Smooth muscle cell (in vitro differentiated cells): Measurements from ENCODE around the gene MEGF6. TPM values are rescaled to one million over a fixed set of nuclear protein-coding genes. Genes with fewer than 3 reads are reported as not detected.

ENCODE experiments used
- DNase-seq: peaks from one replicate; lab custom pipeline; 2025; ENCODE audit not compliant: unreplicated experiment; lab: John Stamatoyannopoulos, UW
- H2AFZ ChIP-seq: fragments of 200-600 bp; sonication (generic); 2 replicates; pipeline ENCODE4 v1.6.0; 2016; ENCODE audit warnings: antibody characterized with exemption, low read depth, mild to moderate bottlenecking
- H3F3A ChIP-seq: fragments of 200-600 bp; sonication (generic); 2 replicates; pipeline ENCODE4 v1.6.0; 2017; ENCODE audit warnings: antibody characterized with exemption, low read depth
- H3K27ac ChIP-seq: fragments of 200-600 bp; sonication (generic); 2 replicates; pipeline ENCODE4 v1.5.1; 2016; ENCODE audit warnings: low read depth, mild to moderate bottlenecking
- H3K27me3 ChIP-seq: fragments of 200-600 bp; sonication (generic); 2 replicates; pipeline ENCODE4 v1.6.1; 2016; ENCODE audit warnings: low read depth, mild to moderate bottlenecking
- H3K36me3 ChIP-seq: fragments of 200-600 bp; sonication (generic); 2 replicates; pipeline ENCODE4 v1.5.1; 2016; ENCODE audit warnings: low read depth
- H3K4me1 ChIP-seq: fragments of 200-600 bp; sonication (generic); 2 replicates; pipeline ENCODE4 v1.5.1; 2016; ENCODE audit warnings: low read depth
- H3K4me2 ChIP-seq: fragments of 200-600 bp; sonication (generic); 2 replicates; pipeline ENCODE4 v1.6.0; 2016; ENCODE audit warnings: mild to moderate bottlenecking
- H3K4me3 ChIP-seq: fragments of 200-600 bp; sonication (generic); 2 replicates; pipeline ENCODE4 v1.5.1; 2016; ENCODE audit warnings: mild to moderate bottlenecking
- H3K79me2 ChIP-seq: fragments of 200-600 bp; sonication (generic); 2 replicates; pipeline ENCODE4 v1.6.0; 2016; ENCODE audit warnings: low read depth, mild to moderate bottlenecking
- H3K9ac ChIP-seq: fragments of 200-600 bp; sonication (generic); 2 replicates; pipeline ENCODE4 v1.6.0; 2016; ENCODE audit warnings: low read depth
- H3K9me3 ChIP-seq: fragments of 200-600 bp; sonication (generic); replicated peaks from 2 replicates; pipeline ENCODE4 v1.5.1; 2016; ENCODE audit warnings: low read depth
- H4K20me1 ChIP-seq: fragments of 200-600 bp; sonication (generic); 2 replicates; pipeline ENCODE4 v1.6.0; 2016; ENCODE audit warnings: low read depth
- WGBS: methylation state at CpG from one replicate; pipeline ENCODE4 v1.1.7; 2016; ENCODE audit warnings: low lambda C conversion rate; 5-methylcytosine and 5-hydroxymethylcytosine counted together
- polyA plus RNA-seq: library from polyadenylated mRNA; unstranded; fragments of >200 nt; fragmentation: Nextera tagmentation; extraction: Ambion mirVana; gene quantifications from 2 replicates; pipeline ENCODE4 v1.2.1, GENCODE V29; 2016
- total RNA-seq: library from RNA; depleted of rRNA; stranded (reverse); fragments of >200 nt; gene quantifications from 2 replicates; pipeline ENCODE4 v1.2.3, GENCODE V29; 2014
- TF ChIP-seq, protein P1 (sequence below): fragments of 200-600 bp; sonication (generic); IDR thresholded peaks from 2 replicates; pipeline ENCODE4 v1.5.1; 2017; ENCODE audit warnings: borderline replicate concordance, mild to moderate bottlenecking, antibody characterized with exemption; ENCODE audit not compliant: insufficient read depth, poor library complexity, severe bottlenecking

MEGF6 gene
- total and polyA plus RNA-seq, 2 experiments from 2014 or later = 6.5 to 12.8 TPM

DNA sequence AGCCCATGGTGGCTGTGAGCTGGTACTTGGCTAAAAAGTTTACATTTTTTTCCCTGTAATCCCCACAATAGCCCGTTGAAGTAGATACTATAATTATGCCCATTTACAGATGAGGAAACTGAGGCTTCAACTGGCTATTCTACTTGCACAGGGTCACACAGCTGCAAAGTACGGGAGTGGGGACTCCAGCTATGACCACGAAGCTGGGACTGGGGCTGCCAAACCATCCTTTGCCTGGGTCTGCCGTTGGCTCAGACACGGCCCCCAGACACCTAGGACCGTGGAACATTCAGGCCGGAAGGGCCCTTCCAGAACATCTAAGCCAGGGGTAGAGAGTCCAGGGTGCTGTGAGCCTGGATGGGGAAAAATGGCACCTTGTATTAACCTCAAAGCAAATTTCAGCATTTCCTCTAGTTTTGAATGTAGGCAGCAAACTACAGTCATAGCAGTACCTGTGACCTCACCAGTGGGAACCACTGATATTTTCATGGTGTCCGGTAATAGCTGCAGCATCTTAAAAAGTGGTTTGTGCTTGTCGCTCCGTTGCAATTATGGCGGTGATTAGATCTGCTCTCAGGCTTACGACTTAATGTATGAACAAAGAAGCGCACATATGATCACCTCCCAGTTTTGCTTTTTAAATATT is 45.3 kb upstream of the MEGF6 start:
- no peaks in the 10 kb centered on the region for H3K36me3 ChIP-seq
- no peak overlapping the region for H2AFZ ChIP-seq
- H4K20me1 ChIP-seq = no peaks in the 10 kb centered on the region
- H3K9ac ChIP-seq = no peak overlapping the region
- no peak overlapping the region for H3K27ac ChIP-seq
- no peaks in the 10 kb centered on the region for H3F3A ChIP-seq
- H3K4me1 ChIP-seq = no peaks in the 10 kb centered on the region
- no peak for DNase-seq
- peaks cover 65% of the 10 kb centered on the region for H3K27me3 ChIP-seq
- WGBS = 86% methylated on average over 13 of the region's 13 CpGs
- no peaks in the 10 kb centered on the region for H3K79me2 ChIP-seq
- TF ChIP-seq, protein P1, sequence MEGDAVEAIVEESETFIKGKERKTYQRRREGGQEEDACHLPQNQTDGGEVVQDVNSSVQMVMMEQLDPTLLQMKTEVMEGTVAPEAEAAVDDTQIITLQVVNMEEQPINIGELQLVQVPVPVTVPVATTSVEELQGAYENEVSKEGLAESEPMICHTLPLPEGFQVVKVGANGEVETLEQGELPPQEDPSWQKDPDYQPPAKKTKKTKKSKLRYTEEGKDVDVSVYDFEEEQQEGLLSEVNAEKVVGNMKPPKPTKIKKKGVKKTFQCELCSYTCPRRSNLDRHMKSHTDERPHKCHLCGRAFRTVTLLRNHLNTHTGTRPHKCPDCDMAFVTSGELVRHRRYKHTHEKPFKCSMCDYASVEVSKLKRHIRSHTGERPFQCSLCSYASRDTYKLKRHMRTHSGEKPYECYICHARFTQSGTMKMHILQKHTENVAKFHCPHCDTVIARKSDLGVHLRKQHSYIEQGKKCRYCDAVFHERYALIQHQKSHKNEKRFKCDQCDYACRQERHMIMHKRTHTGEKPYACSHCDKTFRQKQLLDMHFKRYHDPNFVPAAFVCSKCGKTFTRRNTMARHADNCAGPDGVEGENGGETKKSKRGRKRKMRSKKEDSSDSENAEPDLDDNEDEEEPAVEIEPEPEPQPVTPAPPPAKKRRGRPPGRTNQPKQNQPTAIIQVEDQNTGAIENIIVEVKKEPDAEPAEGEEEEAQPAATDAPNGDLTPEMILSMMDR = no peak
- no peaks in the 10 kb centered on the region for H3K9me3 ChIP-seq
- no peak overlapping the region for H3K4me3 ChIP-seq
- no peak overlapping the region for H3K4me2 ChIP-seq

DNA sequence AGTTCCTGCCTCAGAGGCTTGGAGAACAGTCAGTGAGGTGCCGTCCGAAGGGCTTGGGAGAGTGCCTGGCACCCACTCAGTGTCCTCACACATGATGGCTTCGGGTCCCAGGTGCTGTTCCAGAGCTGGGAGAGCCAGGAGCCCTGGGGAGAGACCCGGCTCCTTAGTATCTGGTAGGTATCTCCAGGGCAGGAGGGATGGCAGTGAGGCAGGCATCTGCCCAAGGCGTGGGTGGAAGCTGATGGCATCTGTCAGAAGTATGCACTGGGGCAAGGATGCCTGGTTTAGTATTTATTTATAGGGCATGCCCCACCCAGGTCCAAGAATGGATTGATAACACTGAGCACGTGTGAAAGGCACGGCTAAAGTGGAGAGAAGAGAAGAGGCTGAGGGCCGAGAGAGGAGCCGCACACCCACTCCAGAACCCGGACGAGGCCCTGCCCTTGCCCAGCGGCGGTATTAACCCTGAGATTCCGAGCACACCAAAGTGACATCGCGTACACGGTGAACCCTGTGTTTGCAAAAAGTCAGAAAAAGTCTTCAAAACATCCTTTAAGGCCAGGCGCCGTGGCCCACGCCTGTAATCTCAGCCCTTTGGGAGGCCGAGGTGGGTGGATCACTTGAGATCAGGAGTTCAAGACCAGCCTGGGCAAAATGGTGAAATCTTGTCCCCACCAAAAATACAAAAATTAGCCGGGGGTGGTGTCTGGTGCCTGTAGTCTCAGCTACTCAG is 43.4 kb upstream of the MEGF6 start:
- Histone ChIP-seq H3K4me1 (peaks cover 6% of the 10 kb centered on the region), H3F3A (no peaks in the 10 kb centered on the region), H3K4me2 (no peak overlapping the region), H4K20me1 (no peaks in the 10 kb centered on the region), H3K36me3 (no peaks in the 10 kb centered on the region), H2AFZ (no peak overlapping the region), H3K79me2 (no peaks in the 10 kb centered on the region), H3K9me3 (no peaks in the 10 kb centered on the region), H3K27me3 (peaks cover 73% of the 10 kb centered on the region), H3K9ac (no peak overlapping the region), H3K4me3 (no peak overlapping the region), H3K27ac (no peak overlapping the region)
- WGBS = 92% methylated on average over 22 of the region's 22 CpGs
- DNase-seq = no peak
- TF ChIP-seq, protein P1 = no peak

DNA sequence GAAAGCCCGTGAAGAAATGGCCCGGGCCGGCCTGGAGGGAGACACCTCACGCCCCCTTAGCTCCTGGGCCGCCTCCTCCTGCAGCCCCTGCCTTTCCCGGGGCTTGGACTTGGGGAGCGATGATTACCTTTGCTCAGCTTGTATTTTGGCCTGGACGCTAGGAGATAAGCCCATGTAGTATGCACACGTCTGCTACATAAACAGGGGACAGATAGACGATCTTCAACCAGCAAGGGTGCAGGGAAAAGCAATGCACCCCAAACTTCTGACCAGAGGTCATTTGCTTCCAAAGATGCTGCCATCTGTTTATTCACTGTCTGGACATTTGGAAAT is 41.9 kb upstream of the MEGF6 start:
- no peaks in the 10 kb centered on the region for H3F3A ChIP-seq
- H3K27ac ChIP-seq = no peak overlapping the region
- no peaks in the 10 kb centered on the region for H3K36me3 ChIP-seq
- H2AFZ ChIP-seq = no peak overlapping the region
- no peak overlapping the region for H3K4me3 ChIP-seq
- no peak overlapping the region for H3K4me2 ChIP-seq
- no peak for DNase-seq
- H3K9ac ChIP-seq = no peak overlapping the region
- peaks cover 6% of the 10 kb centered on the region for H3K4me1 ChIP-seq
- no peaks in the 10 kb centered on the region for H3K79me2 ChIP-seq
- H3K9me3 ChIP-seq = no peaks in the 10 kb centered on the region
- no peaks in the 10 kb centered on the region for H4K20me1 ChIP-seq
- peaks cover 73% of the 10 kb centered on the region for H3K27me3 ChIP-seq
- TF ChIP-seq, protein P1 = no peak
- WGBS = 33% methylated on average over 10 of the region's 10 CpGs
